Measurements from ENCODE around the gene NDRG3.
A peak's percentile ranks its signal among the peaks of the same experiment; 100 is the strongest.

Gene NDRG3

DNA sequence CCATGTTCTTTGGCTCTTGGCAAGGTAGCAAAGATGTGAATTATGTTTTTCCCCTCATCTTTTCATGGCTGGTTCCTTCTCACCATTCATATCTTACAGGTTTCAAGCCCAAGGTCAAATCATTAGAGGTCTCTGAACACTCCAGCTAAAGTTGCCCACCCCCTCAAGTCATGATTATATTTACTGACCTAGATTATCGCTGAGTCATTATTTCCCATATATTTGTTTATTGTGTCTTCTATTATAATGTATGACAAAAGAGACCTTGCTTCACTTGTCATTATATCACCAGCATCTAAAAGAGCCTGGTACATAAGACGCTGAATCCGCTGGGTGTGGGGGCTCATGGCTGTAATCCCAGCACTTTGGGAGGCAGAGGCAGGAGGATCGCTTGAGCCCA, 15.2 kb upstream of the NDRG3 start:
- FAIRE-seq, result no peak
- DNase-seq (ENCODE audit: low spot score), result no peak

DNA sequence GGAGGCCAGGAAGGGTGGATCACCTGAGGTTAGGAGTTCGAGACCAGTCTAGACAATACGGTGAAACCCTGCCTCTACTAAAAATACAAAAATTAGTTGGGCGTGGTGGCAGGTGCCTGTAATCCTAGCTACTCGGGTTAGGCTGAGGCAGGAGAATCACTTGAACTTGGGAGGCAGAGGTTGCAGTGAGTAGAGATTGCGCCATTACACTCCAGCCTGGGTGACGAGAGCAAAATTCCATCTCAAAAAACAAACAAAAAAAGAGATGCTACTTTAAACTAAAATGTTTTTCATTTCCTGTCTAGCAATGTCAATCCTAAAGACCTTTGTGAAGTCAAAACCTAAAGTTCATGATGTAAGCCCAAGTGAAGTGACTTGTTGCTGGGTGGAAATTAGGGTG, 14.8 kb upstream of the NDRG3 start:
- DNase-seq (ENCODE audit: low spot score) (no peak), FAIRE-seq (no peak)

DNA sequence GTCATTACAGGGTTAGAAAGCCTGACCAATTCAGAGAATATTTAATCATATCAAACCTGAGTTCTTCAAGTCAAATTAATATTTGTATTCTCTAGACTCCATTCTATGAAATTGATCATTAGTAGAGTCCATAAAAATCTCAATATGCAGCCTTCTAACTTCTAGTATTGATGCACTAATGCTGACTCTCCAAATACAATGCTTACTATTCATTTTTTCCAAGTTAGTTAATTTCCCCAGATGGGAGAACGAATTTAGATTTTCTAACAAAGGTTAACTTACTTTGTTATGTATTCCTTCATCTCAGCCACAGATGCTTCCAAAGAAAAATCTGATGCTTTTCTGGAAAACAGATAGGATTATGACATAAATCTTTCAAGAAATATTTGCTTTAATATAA, 12.4 kb upstream of the NDRG3 start:
- no peak for FAIRE-seq
- DNase-seq (ENCODE audit: low spot score), result no peak

DNA sequence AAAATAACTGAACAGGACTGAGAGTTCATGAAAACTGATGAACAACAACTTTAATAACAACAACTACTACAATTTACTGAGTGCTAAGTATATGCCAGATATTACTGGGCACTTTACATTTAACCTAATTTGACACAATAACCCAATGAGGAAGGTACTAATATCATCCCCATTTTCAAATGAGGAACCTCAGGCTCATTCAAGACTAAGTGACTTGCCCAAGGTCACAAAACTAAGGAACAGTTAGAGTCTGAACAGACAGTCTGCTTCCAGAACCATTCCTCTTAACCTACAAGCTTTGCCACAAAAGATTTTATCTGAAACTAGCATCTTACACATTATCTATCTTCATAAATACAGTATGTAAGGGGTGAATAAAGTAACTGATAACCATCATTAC, 10.6 kb upstream of the NDRG3 start:
- DNase-seq (ENCODE audit: low spot score), result no peak
- no peak for FAIRE-seq

DNA sequence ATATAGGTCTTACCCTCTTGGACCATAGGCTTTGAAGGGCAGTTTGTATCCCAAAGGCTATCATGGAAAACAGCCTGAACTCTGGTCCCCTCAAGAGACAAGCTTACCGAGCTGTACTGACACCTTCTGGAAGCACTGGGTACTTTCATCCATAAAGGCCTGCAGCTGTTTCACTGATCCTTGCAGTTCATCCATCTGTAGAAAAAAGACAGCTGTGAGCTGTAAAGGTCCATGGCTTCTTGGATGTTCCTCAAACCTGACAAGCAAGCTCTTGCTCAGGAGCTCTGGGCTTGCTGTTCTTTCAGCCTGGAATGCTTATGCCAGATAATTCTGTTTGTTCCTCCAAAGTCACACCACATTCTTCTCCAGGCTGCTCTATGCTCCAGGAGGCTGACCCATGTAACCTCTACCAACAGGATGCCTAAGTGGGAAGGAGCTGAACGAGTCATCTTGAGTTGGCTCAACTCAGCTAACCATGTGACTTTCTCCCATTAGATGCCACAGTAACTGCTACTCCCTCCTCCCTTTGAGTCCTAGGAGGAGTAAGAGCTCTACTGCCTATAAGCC, 8.8 kb upstream of the NDRG3 start:
- DNase-seq (ENCODE audit: low spot score) (peak; percentile 82), FAIRE-seq (peak; percentile 85)

DNA sequence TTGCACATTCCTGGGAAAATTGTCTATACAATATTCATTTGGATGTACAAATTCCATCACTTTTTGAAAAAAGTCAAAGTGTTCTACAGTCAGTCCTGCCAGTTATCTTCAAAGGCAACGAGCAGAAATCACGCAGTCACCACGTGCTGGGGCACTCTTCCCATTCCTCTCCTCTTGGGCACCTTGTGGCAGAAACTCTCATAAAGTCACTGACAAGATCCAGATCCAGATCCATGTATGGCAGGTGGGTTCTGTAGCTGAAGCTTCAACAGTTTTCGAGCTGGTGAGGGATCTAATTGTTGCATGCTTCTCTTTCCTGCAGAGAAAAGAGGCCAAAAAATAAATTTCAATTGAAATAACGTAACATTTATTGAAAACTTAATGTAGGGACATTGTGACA, 6.7 kb upstream of the NDRG3 start:
- no peak for DNase-seq (ENCODE audit: low spot score)
- FAIRE-seq, result no peak

DNA sequence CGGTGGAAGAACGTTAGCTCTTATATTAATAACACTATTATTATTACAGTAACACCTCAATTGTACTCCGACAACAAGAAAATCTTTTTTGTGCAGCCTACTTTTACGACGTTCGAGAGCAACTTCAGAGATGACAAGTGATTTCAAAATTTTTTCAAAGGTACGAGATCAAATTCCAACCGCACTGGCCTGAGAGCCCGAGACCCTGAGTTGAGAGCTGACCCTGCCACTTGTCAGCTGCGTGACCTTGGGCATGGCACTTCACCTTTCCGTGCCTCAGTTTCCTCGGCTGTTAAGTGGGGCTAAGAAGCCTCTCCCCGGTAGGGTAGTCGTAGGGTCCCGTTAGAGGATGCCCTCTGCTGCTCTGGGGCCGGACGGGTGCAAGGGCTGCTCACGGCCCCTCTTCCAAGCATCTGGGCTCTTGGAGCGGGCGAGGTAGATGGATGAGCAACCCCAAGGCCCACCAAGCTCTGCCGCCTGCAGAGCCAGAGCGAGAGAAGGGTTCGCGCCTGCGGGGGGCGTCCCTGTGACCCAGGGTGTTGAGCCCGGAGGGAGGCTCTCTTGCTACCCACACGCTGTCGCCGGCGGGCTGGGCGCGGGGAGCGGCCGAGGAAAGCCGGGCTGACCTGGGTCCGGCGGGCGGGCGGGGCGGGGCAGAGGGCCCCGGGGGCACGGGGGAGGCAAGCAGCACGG, 510 bp downstream of the NDRG3 start:
- DNase-seq (ENCODE audit: low spot score) (no peak), FAIRE-seq (no peak)

DNA sequence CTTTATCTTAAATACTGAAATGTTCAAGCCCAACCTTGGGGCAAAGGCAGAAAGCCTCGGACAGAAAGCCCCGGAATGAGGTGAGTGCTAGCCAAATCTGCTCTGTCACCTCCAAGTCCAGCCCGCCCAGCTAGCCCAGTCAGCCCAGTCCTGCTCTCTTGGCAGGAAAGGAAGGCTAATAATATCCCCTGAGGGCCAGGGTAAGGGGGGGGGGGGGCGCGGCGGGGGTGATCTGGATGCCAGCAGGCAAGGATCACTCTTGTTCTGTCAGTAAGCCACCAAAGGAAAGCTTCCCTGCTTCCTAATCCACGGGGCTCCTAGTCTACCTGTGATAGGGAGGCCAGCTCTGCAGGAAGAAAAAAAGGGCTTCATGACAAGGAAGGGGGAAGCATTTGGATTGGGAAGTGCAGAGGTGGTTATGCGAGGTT, 1.1 kb downstream of the NDRG3 start:
- FAIRE-seq, result no peak
- DNase-seq (ENCODE audit: low spot score), result no peak

DNA sequence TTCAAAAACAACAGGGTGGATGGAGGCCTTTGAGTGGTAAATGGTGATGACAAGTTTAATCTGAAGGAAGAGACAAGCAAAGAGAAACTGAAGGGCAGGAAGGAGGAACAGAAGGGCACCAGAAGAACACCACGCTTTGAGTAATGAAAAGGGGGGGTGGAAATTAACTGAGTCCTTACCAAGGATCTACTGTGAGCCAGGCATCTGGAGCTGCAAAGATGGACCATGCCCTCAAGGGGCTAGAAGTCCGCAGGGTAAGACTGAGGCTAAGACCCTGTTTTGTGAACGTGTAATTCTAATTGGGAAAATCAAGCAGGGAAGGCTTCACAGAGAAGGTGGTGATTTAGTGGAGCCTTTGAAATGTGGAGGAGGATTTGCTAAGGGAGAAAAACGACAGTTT, 1.6 kb downstream of the NDRG3 start:
- no peak for DNase-seq (ENCODE audit: low spot score)
- no peak for FAIRE-seq

DNA sequence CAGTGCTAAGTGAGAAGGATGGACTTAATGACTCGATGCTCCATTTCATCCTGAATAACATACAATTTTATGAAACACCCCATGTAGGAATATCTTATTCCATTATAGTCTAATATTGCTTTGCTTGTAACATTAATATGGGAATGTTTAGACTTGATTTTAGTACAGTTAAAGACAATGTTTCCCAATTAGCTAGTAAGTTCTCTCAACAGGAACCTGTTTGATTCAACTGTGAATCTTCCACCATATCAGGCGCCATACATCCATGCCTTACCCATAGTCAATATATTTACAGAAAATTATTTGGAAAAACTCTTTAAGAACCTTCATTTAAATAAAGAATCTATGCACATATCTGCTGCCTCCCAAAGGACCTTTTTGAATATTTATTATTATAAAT, 3.3 kb downstream of the NDRG3 start:
- no peak for DNase-seq (ENCODE audit: low spot score)
- no peak for FAIRE-seq

DNA sequence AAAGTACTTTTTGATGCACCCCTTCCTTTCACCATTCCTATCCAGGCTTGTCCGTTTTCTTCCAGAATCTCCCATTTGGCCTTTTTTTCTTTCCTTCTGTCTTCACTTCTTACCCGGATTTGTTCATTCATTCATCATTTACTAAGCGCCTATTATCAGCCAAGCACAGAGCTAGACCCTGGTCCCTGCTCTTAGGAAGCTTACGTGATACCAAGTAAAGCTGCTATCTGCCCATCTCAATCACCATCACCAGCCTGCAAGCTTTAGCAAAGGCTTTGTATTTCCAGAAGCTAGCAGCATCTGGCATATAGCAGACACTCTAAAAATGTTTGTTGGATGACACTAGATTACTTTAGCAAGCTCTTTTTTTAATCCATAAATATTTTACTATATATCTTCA, 4.8 kb downstream of the NDRG3 start:
- no peak for DNase-seq (ENCODE audit: low spot score)
- no peak for FAIRE-seq

DNA sequence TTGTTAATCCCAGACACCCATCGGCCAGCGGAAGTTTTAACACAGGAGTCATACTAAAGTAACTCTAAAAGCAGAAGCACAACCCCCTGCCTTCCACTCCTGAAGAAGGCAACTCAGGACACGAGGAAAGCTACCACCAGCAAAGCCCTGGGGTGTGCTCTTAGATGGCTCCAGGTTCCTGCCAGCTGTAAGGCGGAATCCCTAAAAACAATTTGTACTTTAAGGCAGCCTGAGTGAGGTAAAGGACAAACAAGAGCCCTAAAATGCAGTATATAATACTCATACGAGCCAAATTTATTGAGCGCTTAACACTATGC, 8.7 kb downstream of the NDRG3 start:
- FAIRE-seq, result no peak

DNA sequence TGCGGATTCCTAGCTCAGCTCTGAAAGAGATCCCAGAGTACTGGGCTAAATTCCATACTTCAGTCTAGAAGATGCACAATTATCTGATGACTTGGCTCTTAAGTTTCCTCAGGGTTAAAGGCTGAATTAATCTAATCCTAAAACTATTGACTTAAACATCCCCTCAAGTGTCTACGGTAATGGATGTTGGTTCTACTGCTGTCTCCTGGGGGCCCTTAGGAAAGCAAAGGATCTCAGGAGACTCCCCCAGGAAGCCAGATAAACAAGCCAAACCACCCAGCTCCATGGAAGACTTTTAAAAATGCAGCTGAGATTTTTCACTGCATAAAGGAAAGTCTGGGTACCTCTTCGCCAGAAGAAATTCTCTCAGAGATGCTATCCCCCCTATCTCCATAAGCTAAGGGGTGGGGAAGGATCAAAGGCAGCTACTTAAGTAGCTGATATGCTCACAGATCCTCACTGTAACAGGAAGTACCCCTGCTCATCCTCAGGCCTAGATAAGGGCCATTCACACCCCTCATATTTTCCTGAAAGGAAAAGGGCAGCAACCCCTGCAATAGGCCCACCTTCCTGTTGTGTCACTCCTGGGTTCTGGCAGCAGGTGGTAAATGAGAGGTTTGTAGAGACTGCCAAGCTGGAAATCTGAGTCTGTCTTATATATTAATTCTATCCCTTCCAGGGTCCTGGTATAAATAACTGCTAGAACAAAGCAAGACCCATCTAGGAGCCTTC, 9.3 kb downstream of the NDRG3 start:
- no peak for FAIRE-seq
- DNase-seq (ENCODE audit: low spot score), result no peak

More for the DNA sequence above, 8.7 kb downstream of the NDRG3 start:
- no peak for DNase-seq (ENCODE audit: low spot score)

DNA sequence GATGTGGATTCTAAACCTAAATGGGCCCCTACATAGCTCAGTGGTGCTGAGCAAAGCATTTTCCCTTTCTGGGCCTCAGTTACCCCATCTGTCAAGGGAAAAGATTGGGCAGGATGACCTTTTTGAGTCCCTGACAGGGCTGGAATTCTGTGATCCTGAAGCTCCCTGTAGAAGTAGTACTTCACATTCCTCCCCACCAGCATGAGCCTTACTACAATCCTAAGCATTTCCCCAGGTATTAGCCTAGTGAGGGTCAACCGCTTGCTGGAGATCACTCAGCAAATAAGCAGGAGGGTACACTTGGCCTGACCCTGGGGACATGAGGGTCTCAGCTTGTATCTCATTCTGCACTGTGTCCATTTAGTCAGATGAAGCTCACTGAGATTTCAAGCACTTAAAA, 13.4 kb downstream of the NDRG3 start:
- FAIRE-seq, result no peak
- DNase-seq (ENCODE audit: low spot score), result no peak

DNA sequence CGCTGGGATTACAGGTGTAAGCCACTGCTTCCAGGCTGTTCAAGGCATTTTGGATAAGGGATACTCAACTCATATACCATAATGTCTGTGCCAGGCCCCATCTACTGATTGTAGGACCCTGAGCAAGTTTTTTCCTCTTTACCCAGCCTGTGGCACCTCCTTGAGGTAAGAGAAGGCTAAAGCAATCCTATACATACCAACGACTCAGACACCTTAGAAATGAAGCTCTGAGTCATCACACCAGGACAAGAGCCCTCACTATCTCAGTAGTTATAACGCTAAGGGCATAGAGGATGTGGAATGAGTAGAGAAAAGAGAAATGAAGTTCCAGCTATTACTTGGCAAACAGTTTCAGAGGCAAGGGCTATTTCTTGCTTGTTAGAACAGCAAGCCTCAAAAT, 16.9 kb downstream of the NDRG3 start:
- FAIRE-seq, result peak; percentile 11
- DNase-seq (ENCODE audit: low spot score), result peak; percentile 67

DNA sequence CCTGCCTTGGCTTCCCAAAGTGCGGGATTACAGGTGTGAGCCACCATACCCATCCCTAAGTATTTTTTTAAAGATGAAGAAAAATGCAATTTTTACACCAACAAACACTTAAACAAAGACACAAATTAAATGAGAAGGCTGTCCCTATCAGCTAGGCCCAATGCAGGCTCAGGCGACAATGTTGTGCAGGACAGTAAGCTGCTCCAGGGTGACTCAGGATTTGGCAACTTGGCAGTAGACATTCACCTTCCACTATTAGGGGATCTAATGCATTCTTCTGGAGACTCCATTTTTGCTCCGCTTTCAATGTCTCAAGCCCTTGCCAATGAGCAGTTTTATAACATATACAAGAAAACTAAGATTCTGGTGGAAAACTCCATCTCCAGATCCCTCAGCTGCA, 19.7 kb downstream of the NDRG3 start:
- FAIRE-seq, result no peak

DNA sequence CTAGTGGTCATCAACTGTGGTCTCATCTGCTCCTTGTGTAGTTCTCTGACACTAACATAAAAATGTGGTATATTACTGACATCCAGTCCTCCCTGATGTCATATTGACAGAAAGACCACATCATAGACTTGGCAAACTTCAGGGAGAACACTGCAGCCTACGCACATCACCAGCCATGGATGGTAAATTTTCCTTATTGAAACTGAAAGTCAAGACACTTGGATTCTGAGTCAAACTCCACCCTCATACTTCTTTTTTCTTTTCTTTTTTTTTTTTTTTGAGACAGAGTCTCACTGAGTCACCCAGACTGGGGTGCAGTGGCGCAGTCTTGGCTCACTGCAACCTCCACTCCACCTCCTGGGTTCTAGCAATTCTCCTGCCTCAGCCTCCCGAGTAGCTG, 25.4 kb downstream of the NDRG3 start:
- no peak for DNase-seq (ENCODE audit: low spot score)
- FAIRE-seq, result no peak

More for the DNA sequence above, 19.7 kb downstream of the NDRG3 start:
- DNase-seq (ENCODE audit: low spot score), result no peak

DNA sequence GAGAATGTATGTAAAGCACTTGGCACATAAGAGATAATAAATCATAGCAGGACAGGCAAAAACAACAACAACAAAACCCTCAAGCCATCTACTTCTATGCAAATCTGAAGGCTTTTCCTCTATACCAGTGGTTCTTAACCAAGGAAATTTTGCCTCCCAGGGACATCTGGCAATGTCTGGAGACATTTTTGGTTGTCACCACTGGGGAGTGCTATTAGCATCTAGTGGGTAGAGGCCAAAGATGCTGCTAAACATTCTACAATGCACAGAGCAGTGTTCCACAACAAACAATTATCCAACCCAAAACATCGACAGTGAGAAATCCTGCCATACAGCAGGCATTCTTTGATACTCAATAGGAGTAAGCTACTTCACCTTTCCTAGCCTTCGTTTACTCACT, 28.2 kb downstream of the NDRG3 start:
- FAIRE-seq (no peak), DNase-seq (ENCODE audit: low spot score) (no peak)

DNA sequence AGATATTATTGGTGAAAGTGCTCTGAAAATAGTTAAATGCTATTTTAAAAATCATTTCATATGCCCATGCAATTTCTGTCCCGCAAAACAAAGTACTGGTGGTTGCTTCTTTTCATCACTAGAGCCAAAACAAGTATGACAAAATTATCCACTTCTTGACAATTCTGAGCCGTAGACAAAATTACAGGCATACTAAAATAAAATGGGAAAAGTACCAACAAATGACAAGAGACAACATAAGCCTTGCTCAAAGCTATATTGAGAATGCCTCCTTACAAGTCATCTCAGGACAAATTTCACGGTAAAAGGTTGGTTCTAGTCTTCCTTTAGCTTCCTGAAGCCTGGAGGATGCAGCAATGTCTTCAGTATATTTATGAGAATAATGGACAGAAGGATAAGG, 28.9 kb downstream of the NDRG3 start:
- DNase-seq (ENCODE audit: low spot score), result no peak
- no peak for FAIRE-seq

DNA sequence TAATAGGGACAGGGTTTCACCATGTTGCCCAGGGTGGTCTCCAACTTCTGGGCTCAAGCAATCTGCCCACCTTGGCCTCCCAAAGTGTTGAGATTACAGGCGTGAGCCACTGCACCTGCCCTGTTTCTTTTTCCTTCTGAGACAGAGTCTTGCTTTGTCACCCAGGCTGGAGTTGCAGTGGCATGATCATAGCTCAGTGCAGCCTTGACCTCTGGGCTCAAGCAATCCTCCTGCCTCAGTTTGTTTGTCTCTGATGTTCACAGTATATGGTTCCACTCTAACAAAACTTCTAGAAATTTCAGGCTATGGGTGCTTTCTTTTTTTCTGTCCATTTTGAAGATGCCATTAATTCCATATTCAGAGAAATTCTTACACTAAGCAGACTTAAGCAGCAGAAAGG, 33.1 kb downstream of the NDRG3 start:
- no peak for FAIRE-seq
- DNase-seq (ENCODE audit: low spot score), result no peak

DNA sequence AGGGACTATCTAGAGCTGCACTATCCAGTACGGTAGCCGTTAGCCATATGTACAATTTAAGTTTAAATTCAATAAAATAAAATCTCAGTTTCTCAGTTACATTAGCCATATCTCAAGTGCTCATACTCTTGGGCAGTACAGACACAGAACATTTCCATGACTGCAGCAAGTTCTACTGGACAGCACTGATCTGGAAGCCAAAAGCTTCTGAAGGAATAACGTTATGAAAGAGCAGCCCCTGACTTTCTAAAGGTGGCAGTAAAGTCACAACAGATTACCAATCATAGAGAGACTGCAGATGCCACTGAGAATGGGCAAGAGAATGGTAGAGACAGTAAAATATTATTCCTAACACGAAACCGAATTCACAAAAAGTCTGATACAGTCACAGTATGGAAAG, 36.8 kb downstream of the NDRG3 start:
- DNase-seq (ENCODE audit: low spot score), result no peak
- FAIRE-seq, result no peak

DNA sequence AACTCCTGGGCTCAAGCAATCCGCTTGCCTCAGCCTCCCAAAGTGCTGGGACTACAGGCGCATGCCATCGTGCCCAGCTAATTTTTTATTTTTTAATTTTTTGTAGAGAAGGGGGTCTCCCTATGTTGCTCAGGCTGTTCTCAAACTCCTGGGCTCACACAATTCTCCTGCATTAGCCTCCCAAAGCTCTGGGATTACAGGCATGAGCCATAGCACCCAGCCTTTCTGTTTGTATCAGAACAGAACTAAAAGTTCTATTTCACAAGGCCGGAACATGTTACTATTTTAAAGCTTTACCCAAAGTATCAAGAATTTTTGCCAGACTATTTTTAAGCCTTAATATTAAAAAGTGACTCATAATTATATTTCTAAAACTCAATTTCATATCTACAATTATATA, 42.4 kb downstream of the NDRG3 start:
- DNase-seq (ENCODE audit: low spot score) (no peak), FAIRE-seq (no peak)

DNA sequence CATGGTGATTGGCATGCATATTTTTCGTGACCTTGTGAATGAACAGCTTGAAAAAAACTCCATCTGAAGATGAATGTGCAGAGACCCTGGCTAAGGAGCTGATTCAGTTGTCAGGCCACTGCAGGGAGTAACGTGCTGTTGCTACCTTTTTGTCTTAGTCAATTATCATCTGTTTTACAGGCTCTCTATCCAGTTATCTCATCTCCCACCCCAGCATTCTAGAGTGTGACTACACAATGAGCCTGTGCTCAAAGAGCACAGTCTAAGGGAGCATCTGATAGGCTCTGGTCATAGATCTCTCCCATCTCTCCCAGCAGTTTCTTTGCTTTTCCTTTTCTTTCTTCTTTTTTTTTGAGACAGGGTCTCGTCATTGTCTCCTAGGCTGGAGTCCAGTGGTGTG, 45.5 kb downstream of the NDRG3 start:
- DNase-seq (ENCODE audit: low spot score) (no peak), FAIRE-seq (no peak)

Measured in RCC 7860 (cell line).